ENCODE data around the gene ZNF358. TPM values are rescaled to one million over a fixed set of nuclear protein-coding genes. Genes with fewer than 3 reads are reported as not detected.

Gene ZNF358
- total and polyA plus RNA-seq, 10 of the 15 experiments (the other 5 are each of a cell fraction or from before 2014, with no cell fraction given): 0.09 to 6.3 (median 1.9) TPM; not detected in 1

GRCh38 chr19:7558667-7559066 lies 42.8 kb downstream of the ZNF358 start (continued):
- TF ChIP-seq RELB (IDR thresholded peaks at IDR 0.05; ENCODE audit: low read depth) (no peak), GABPA (IDR thresholded peaks at IDR 0.05; ENCODE audit: low read depth) (no peak), ATF7 (IDR thresholded peaks at IDR 0.05; ENCODE audit: low read depth) (no peak), LARP7 (IDR thresholded peaks at IDR 0.05) (no peak)

DNA sequence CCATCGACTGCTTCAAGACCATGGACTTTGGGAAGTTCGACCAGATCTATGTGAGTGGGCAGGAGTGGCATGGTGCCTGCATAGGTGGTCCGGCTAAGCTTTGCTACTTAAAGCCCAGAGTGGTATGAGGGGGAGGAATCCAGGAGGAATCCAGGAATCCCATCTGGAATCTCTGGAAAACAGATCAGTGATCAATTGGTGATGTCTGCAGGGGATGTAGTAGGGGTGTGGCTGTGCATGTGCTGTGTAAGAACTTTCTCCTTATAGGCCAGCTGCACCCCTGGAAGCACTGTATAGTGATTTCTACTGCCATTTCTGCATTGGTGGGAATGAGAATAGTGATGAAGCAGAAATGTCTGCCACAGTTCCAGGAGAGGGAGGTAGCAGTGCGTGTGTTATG lies 43.2 kb downstream of the ZNF358 start:
- Histone ChIP-seq H4K20me1 (ENCODE audit: control insufficient read depth, insufficient read depth) (no peaks in the 10 kb centered on the region), H3K27me3 (replicated peaks in 1 of 2; ENCODE audit: control insufficient read depth in 2 of 2, insufficient read depth in 2 of 2, low read length in 1 of 2) (no peaks in the 10 kb centered on the region), H2AFZ (ENCODE audit: control insufficient read depth, low read depth, low read length) (no peak overlapping the region), H3K27ac (ENCODE audit: control insufficient read depth, insufficient read depth) (no peak overlapping the region), H3K79me2 (ENCODE audit: control insufficient read depth, insufficient read depth, low read length) (no peaks in the 10 kb centered on the region), H3K4me1 (ENCODE audit: control insufficient read depth, insufficient read depth, low read length) (no peaks in the 10 kb centered on the region), H3K9me3 (replicated peaks; ENCODE audit: control insufficient read depth, insufficient read depth, low read length) (no peaks in the 10 kb centered on the region; the same call in 2 of the 3 replicates), H3K9ac (ENCODE audit: control insufficient read depth, insufficient read depth, low read length) (no peak overlapping the region), H3K4me3 (no peak overlapping the region), H3K36me3 (ENCODE audit: control insufficient read depth in 2 of 2, insufficient read depth in 2 of 2, low read length in 1 of 2) (peaks cover 7 to 11% of the 10 kb centered on the region in 2 experiments; a peak in 3 of 4 replicates), H3K4me2 (ENCODE audit: control insufficient read depth, insufficient read depth) (no peak overlapping the region)
- TF ChIP-seq IKZF2 (IDR thresholded peaks at IDR 0.05) (no peak), RFX5 (IDR thresholded peaks at IDR 0.05; ENCODE audit: low read depth, low read length) (no peak), SMAD1 (IDR thresholded peaks at IDR 0.05; ENCODE audit: low read depth, partially characterized antibody) (no peak), EZH2 (IDR thresholded peaks at IDR 0.05; ENCODE audit: borderline replicate concordance, control insufficient read depth, low read depth, low read length) (no peak), PAX5 (IDR thresholded peaks at IDR 0.05; ENCODE audit: borderline replicate concordance, low read depth, low read length) (no peak), KLF5 (IDR thresholded peaks at IDR 0.05; ENCODE audit: partially characterized antibody) (no peak), ATF7 (IDR thresholded peaks at IDR 0.05; ENCODE audit: low read depth) (no peak), SUPT20H (IDR thresholded peaks at IDR 0.05; ENCODE audit: borderline replicate concordance, control insufficient read depth, low read depth, low read length) (no peak), SIN3A (IDR thresholded peaks at IDR 0.05; ENCODE audit: low read depth, low read length) (no peak)
- TF ChIP-seq, protein P1, sequence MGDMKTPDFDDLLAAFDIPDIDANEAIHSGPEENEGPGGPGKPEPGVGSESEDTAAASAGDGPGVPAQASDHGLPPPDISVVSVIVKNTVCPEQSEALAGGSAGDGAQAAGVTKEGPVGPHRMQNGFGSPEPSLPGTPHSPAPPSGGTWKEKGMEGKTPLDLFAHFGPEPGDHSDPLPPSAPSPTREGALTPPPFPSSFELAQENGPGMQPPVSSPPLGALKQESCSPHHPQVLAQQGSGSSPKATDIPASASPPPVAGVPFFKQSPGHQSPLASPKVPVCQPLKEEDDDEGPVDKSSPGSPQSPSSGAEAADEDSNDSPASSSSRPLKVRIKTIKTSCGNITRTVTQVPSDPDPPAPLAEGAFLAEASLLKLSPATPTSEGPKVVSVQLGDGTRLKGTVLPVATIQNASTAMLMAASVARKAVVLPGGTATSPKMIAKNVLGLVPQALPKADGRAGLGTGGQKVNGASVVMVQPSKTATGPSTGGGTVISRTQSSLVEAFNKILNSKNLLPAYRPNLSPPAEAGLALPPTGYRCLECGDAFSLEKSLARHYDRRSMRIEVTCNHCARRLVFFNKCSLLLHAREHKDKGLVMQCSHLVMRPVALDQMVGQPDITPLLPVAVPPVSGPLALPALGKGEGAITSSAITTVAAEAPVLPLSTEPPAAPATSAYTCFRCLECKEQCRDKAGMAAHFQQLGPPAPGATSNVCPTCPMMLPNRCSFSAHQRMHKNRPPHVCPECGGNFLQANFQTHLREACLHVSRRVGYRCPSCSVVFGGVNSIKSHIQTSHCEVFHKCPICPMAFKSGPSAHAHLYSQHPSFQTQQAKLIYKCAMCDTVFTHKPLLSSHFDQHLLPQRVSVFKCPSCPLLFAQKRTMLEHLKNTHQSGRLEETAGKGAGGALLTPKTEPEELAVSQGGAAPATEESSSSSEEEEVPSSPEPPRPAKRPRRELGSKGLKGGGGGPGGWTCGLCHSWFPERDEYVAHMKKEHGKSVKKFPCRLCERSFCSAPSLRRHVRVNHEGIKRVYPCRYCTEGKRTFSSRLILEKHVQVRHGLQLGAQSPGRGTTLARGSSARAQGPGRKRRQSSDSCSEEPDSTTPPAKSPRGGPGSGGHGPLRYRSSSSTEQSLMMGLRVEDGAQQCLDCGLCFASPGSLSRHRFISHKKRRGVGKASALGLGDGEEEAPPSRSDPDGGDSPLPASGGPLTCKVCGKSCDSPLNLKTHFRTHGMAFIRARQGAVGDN (IDR thresholded peaks at IDR 0.05): no peak
- TF ChIP-seq, protein P2, sequence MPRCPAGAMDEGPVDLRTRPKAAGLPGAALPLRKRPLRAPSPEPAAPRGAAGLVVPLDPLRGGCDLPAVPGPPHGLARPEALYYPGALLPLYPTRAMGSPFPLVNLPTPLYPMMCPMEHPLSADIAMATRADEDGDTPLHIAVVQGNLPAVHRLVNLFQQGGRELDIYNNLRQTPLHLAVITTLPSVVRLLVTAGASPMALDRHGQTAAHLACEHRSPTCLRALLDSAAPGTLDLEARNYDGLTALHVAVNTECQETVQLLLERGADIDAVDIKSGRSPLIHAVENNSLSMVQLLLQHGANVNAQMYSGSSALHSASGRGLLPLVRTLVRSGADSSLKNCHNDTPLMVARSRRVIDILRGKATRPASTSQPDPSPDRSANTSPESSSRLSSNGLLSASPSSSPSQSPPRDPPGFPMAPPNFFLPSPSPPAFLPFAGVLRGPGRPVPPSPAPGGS (IDR thresholded peaks at IDR 0.05; ENCODE audit: borderline replicate concordance, insufficient read depth, low read depth, low read length, poor library complexity, severe bottlenecking): no peak
- TF ChIP-seq, protein P3, sequence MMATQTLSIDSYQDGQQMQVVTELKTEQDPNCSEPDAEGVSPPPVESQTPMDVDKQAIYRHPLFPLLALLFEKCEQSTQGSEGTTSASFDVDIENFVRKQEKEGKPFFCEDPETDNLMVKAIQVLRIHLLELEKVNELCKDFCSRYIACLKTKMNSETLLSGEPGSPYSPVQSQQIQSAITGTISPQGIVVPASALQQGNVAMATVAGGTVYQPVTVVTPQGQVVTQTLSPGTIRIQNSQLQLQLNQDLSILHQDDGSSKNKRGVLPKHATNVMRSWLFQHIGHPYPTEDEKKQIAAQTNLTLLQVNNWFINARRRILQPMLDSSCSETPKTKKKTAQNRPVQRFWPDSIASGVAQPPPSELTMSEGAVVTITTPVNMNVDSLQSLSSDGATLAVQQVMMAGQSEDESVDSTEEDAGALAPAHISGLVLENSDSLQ (IDR thresholded peaks at IDR 0.05): no peak
- RAD21 ChIA-PET (ENCODE audit: unreplicated experiment): no interaction called here
- BruUV-seq (replicated peaks): no TSS peak
- SMC1A ChIA-PET (ENCODE audit: uncharacterized antibody, unreplicated experiment): no interaction called here
- intact Hi-C loops (cut with micrococcal nuclease; ENCODE audit: unreplicated experiment) (no loop called here), in situ Hi-C loops (cut with MboI) (no loop called here)
- 85% methylated on average over 4 of the region's 4 CpGs for WGBS (ENCODE audit: insufficient coverage, insufficient replicate concordance, low lambda C conversion rate, missing lambda C conversion rate)
- POLR2A ChIA-PET: interaction anchor here (0.6 kb wide), 1 partner anchor 458 kb away, joined by 3 read pairs; no protein-coding TSS in a partner anchor
- CTCF ChIA-PET: interaction anchor here (1.1 to 1.5 kb wide), 2 partner anchors 10 to 246 kb away, joined by 3 to 7 read pairs; no protein-coding TSS in a partner anchor
- FAIRE-seq: no peak
- DNase-seq (ENCODE audit: low read depth, low spot score): no peak
- no peak for ATAC-seq

Measured in GM12878 (cell line).